ENCODE data around the gene LCN6. TPM values are rescaled to one million over a fixed set of nuclear protein-coding genes. Genes with fewer than 3 reads are reported as not detected.

LCN6 gene
- total and polyA plus RNA-seq, 2 donors (not counting 1 experiment from before 2014, with no cell fraction given): 0.18 TPM; not detected in 1

DNA sequence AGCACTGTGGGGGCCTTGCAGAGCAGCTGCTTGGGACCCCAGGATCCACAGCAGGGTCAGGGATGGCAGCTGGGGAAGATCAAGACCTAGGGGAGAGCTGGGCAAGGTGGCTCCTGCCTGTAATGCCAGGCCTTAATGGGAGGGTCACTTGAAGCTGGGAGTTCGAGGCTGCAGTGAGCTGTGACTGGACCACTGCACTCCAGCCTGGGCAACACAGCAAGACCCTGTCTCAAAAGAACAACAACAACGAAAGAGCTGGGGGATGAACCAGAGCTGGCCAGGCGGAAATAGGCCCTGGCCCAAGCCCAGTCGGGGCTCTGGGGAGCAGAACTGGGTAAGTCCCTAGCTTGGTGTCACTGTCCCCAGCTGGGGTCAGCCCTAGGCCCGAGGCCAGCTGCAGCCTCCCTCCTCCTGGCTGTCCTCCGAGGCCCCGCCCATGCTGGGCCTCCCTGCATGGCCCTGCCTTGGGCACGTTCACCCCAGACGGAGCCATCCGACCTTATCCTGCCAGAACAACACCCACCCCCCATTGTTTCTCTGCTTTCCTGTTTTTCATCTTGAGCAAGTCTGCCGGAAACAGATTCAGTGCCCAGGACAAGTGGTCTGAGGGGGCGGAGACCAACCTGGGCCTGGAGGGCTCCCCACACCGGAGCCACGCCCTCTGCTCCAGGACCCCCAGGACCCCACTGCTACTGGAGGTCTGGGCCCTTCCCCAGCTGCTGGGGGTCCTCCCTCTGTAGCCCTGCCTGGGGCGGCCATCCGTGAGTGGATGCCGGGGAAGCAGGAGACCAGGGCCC is 34.0 kb downstream of the LCN6 start:
- intact Hi-C loops (cut with micrococcal nuclease): loop anchor here (10.0 kb wide), 1 partner anchor 49 kb away; the partner anchor contains the start of gene EGFL7
- Histone ChIP-seq H3K4me3 (ENCODE audit: control extremely low read depth in 1 of 5, extremely low read depth in 1 of 5, insufficient read depth in 1 of 5, low read depth in 2 of 5, low read length in 4 of 5) (peak overlapping the region in 1 of 5 experiments; percentile 48), H2AFZ (ENCODE audit: insufficient read depth, low read depth, low read length, poor library complexity, severe bottlenecking) (peak overlapping the region; percentile 46), H3K27me3 (replicated peaks in 1 of 4; ENCODE audit: control extremely low read depth in 1 of 4, control insufficient read depth in 3 of 4, insufficient read depth in 4 of 4, low read length in 3 of 4) (peaks cover 0 to 39% (median 6%) of the 10 kb centered on the region in 4 experiments), H4K20me1 (ENCODE audit: control insufficient read depth, insufficient read depth, low read length, poor library complexity, severe bottlenecking) (no peaks in the 10 kb centered on the region), H3K4me2 (replicated peaks; ENCODE audit: low read depth, low read length, poor library complexity, severe bottlenecking) (peak overlapping the region; percentile 82), H3K9me3 (ENCODE audit: control extremely low read depth in 1 of 3, control insufficient read depth in 2 of 3, insufficient read depth in 1 of 3, low read length in 2 of 3) (peaks cover 0 to 4% (median 0%) of the 10 kb centered on the region in 3 donors), H3K79me2 (ENCODE audit: control insufficient read depth, insufficient read depth, low read length) (peaks cover 4% of the 10 kb centered on the region), H3K4me1 (ENCODE audit: control insufficient read depth in 2 of 2, insufficient read depth in 2 of 2, low read length in 2 of 2) (peaks cover 33 to 45% of the 10 kb centered on the region in 2 donors), H3K27ac (ENCODE audit: low read length in 2 of 2) (peak overlapping the region; percentile 18 to 33), H3K9ac (ENCODE audit: low read length) (no peak overlapping the region), H3K36me3 (replicated peaks in 1 of 2; ENCODE audit: control extremely low read depth in 1 of 2, control insufficient read depth in 1 of 2, extremely low read depth in 1 of 2, insufficient read depth in 2 of 2, low read length in 1 of 2) (no peaks in the 10 kb centered on the region)
- Mint-ChIP-seq H3K9me3 (ENCODE audit: insufficient read depth) (no peaks in the 10 kb centered on the region), H3K27me3 (peaks cover 20% of the 10 kb centered on the region), H3K4me1 (peaks cover 30% of the 10 kb centered on the region), H3K27ac (peak overlapping the region; percentile 55), H3K4me3 (peak overlapping the region; percentile 50)
- ChIA-PET POLR2A (interaction anchor here (0.5 to 2.4 kb wide), 7 partner anchors 8 to 15 kb away, joined by 3 to 8 read pairs (median 4); no protein-coding TSS in a partner anchor), CTCF (interaction anchor here (4.0 kb wide), 1 partner anchor 13 kb away, joined by 23 read pairs; no protein-coding TSS in a partner anchor)
- 32% methylated on average over 17 of the region's 17 CpGs for WGBS (ENCODE audit: insufficient coverage)
- DNase-seq (no peak), ATAC-seq (ENCODE audit: low read depth) (peak; percentile 23)
- TF ChIP-seq, protein P1, sequence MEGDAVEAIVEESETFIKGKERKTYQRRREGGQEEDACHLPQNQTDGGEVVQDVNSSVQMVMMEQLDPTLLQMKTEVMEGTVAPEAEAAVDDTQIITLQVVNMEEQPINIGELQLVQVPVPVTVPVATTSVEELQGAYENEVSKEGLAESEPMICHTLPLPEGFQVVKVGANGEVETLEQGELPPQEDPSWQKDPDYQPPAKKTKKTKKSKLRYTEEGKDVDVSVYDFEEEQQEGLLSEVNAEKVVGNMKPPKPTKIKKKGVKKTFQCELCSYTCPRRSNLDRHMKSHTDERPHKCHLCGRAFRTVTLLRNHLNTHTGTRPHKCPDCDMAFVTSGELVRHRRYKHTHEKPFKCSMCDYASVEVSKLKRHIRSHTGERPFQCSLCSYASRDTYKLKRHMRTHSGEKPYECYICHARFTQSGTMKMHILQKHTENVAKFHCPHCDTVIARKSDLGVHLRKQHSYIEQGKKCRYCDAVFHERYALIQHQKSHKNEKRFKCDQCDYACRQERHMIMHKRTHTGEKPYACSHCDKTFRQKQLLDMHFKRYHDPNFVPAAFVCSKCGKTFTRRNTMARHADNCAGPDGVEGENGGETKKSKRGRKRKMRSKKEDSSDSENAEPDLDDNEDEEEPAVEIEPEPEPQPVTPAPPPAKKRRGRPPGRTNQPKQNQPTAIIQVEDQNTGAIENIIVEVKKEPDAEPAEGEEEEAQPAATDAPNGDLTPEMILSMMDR (IDR thresholded peaks at IDR 0.05): no peak
- TF ChIP-seq EZH2 (IDR thresholded peaks at IDR 0.05; ENCODE audit: borderline replicate concordance, insufficient read depth, low read depth, low read length, poor library complexity, severe bottlenecking): no peak
